SK-N-MC (cell line): ENCODE measurements around the gene KANSL1.

ENCODE experiments used
- EZH2 ChIP-seq: fragments of 200-600 bp; sonication (generic); IDR thresholded peaks from one replicate; pipeline ENCODE4 v1.6.1; 2017; ENCODE audit warnings: antibody characterized with exemption
- FOXP2 ChIP-seq: optimal IDR thresholded peaks from 2 replicates; pipeline ENCODE3; 2011; ENCODE audit warnings: mild to moderate bottlenecking, moderate library complexity; ENCODE audit not compliant: insufficient read depth; ENCODE audit errors: extremely low read length, control extremely low read depth
- POLR2AphosphoS5 ChIP-seq: IDR thresholded peaks from 2 replicates; pipeline ENCODE4 v1.6.1; 2012; ENCODE audit warnings: mild to moderate bottlenecking, low read depth, low read length, borderline replicate concordance

DNA sequence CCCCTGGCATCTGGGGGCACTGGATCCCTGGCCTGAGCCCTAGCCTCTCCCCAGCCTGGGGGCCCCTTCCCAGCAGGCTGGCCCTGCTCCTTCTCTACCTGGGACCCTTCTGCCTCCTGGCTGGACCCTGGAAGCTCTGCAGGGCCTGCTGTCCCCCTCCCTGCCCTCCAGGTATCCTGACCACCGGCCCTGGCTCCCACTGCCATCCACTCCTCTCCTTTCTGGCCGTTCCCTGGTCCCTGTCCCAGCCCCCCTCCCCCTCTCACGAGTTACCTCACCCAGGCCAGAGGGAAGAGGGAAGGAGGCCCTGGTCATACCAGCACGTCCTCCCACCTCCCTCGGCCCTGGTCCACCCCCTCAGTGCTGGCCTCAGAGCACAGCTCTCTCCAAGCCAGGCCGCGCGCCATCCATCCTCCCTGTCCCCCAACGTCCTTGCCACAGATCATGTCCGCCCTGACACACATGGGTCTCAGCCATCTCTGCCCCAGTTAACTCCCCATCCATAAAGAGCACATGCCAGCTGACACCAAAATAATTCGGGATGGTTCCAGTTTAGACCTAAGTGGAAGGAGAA lies 180.6 kb downstream of the KANSL1 start:
- TF ChIP-seq POLR2AphosphoS5 (no peak), EZH2 (no peak), FOXP2 (no peak)
